AG04450 (cell line): ENCODE results near the gene TMEM120B. TPM values are rescaled to one million over a fixed set of nuclear protein-coding genes. Genes with fewer than 3 reads are reported as not detected.

Source experiments
- CTCF ChIA-PET: fragments of 300-600, 350-600 bp; formaldehyde crosslinking; extraction: SDS; loops from one replicate; lab custom pipeline; 2022; ENCODE audit warnings: antibody characterized with exemption, inconsistent platforms; lab: Charles Lee
- POLR2A ChIA-PET: fragments of 350-600 bp; formaldehyde crosslinking; extraction: SDS; loops from one replicate; lab custom pipeline; 2021; ENCODE audit warnings: antibody characterized with exemption, inconsistent platforms; lab: Yijun Ruan, JAX
- DNase-seq: peaks from one replicate; pipeline ENCODE4 v3.0.0-alpha.2; 2011; ENCODE audit warnings: low read depth, low spot score
- H3K27ac ChIP-seq: one replicate; pipeline ENCODE4 v1.5.1; 2012; ENCODE audit warnings: low read depth, low read length, control low read depth
- H3K27me3 ChIP-seq: one replicate; pipeline ENCODE4 v1.6.0; 2012; ENCODE audit warnings: low read length; ENCODE audit not compliant: control insufficient read depth, insufficient read depth
- H3K4me3 ChIP-seq: 2 replicates; pipeline ENCODE4 v1.5.1; 2011; ENCODE audit warnings: mild to moderate bottlenecking, low read depth, low read length, control low read depth
- H3K9me3 ChIP-seq: 2 replicates; pipeline ENCODE4 v1.5.1; 2012; ENCODE audit warnings: low read length; ENCODE audit not compliant: control insufficient read depth, insufficient read depth
- CTCF ChIP-seq: IDR thresholded peaks from 2 replicates; pipeline ENCODE4 v1.5.1; 2011; ENCODE audit warnings: low read depth, low read length, control low read depth, inconsistent platforms
- polyA plus RNA-seq: library from polyadenylated mRNA; depleted of rRNA; stranded (reverse); fragments of >200 nt; gene quantifications from 2 replicates; pipeline ENCODE4 v1.2.3, GENCODE V29; 2011

Gene TMEM120B
- polyA plus RNA-seq, 1 experiment = 11.1 TPM

- H3K27ac ChIP-seq = peak overlapping the region; percentile 61
- DNase-seq = no peak
- H3K4me3 ChIP-seq = peak overlapping the region; percentile 77
- no peaks in the 10 kb centered on the region for H3K27me3 ChIP-seq
- ChIA-PET CTCF (interaction anchor here (0.6 to 4.0 kb wide), 15 partner anchors 9 to 175 kb away, joined by 3 to 143 read pairs (median 5); partner anchors contain the start of genes PSMD9 and RHOF), POLR2A (interaction anchor here (2.4 to 2.6 kb wide), 2 partner anchors 10 to 16 kb away, joined by 52 to 58 read pairs; partner anchors contain the start of gene RHOF)
- no peak for TF ChIP-seq CTCF
- no peaks in the 10 kb centered on the region; the same call in 1 of the 2 replicates for H3K9me3 ChIP-seq
Observed at GRCh38 chr12:121810833-121811433, 98.4 kb downstream of the TMEM120B start.

- no peak for DNase-seq
- TF ChIP-seq CTCF = peak; percentile 77
- Histone ChIP-seq H3K9me3 (no peaks in the 10 kb centered on the region; the same call in 1 of the 2 replicates), H3K27me3 (no peaks in the 10 kb centered on the region), H3K4me3 (peak overlapping the region; percentile 77), H3K27ac (peak overlapping the region; percentile 61)
- POLR2A ChIA-PET = interaction anchor here (0.7 to 2.6 kb wide), 5 partner anchors 11 to 77 kb away, joined by 3 to 58 read pairs (median 10); partner anchors contain the start of genes PSMD9 and RHOF
- CTCF ChIA-PET = interaction anchor here (0.6 to 4.0 kb wide), 24 partner anchors 9 to 176 kb away, joined by 3 to 143 read pairs (median 4); partner anchors contain the start of genes PSMD9 and RHOF
Observed at GRCh38 chr12:121811434-121812319, 99.1 kb downstream of the TMEM120B start.

- no peak for DNase-seq
- Histone ChIP-seq H3K27ac (no peak overlapping the region), H3K27me3 (no peaks in the 10 kb centered on the region), H3K4me3 (peak overlapping the region; percentile 77), H3K9me3 (no peaks in the 10 kb centered on the region; the same call in 1 of the 2 replicates)
- TF ChIP-seq CTCF = no peak
- CTCF ChIA-PET = interaction anchor here (0.6 to 4.0 kb wide), 21 partner anchors 8 to 119 kb away, joined by 3 to 143 read pairs (median 5); partner anchors contain the start of genes PSMD9 and RHOF
- POLR2A ChIA-PET = interaction anchor here (0.7 to 2.6 kb wide), 5 partner anchors 12 to 76 kb away, joined by 3 to 58 read pairs (median 10); partner anchors contain the start of genes PSMD9 and RHOF
Observed at GRCh38 chr12:121812320-121812871, 99.8 kb downstream of the TMEM120B start.

- POLR2A ChIA-PET = no interaction called here
Observed at GRCh38 chr12:121812921-121813896, 100.7 kb downstream of the TMEM120B start.

More at GRCh38 chr12:121812921-121813896, 100.7 kb downstream of the TMEM120B start:
- CTCF ChIA-PET = interaction anchor here (0.8 to 4.0 kb wide), 7 partner anchors 12 to 58 kb away, joined by 3 to 143 read pairs (median 7); partner anchors contain the start of gene RHOF
- no peaks in the 10 kb centered on the region; the same call in 1 of the 2 replicates for H3K9me3 ChIP-seq
- no peak overlapping the region for H3K27ac ChIP-seq
- H3K4me3 ChIP-seq = peak overlapping the region; percentile 77
- no peak for DNase-seq
- no peak for TF ChIP-seq CTCF
- no peaks in the 10 kb centered on the region for H3K27me3 ChIP-seq
